Measurements from ENCODE around the gene ACTL7B. TPM values are rescaled to one million over a fixed set of nuclear protein-coding genes. Genes with fewer than 3 reads are reported as not detected.
"Not testable (repeated sequence)": the region's sequence is repeated elsewhere in the genome, so short reads cannot be mapped to it uniquely, and the experiment has no call there.

Gene ACTL7B
- total RNA-seq, result not detected
- polyA plus RNA-seq (ENCODE audit: insufficient read length in 6 of 6), result under 1 TPM in 1 of 6 donors, not detected in 5; 0.07 TPM
- long read RNA-seq, donor 1, result 0 reads
- long read RNA-seq, donor 2, result 0 reads
- long read RNA-seq, donor 3, result 0 reads
- long read RNA-seq, donor 4, result 0 reads
- long read RNA-seq, donor 5, result 0 reads
- long read RNA-seq, donor 6, result 0 reads
- long read RNA-seq, donor 7, result 0 reads
- long read RNA-seq, donor 8, result 0 reads
- long read RNA-seq, donor 9, result 0 reads
- long read RNA-seq, donor 10, result 0 reads
- long read RNA-seq, donor 11, result 0 reads
- long read RNA-seq, donor 12, result 0 reads

DNA sequence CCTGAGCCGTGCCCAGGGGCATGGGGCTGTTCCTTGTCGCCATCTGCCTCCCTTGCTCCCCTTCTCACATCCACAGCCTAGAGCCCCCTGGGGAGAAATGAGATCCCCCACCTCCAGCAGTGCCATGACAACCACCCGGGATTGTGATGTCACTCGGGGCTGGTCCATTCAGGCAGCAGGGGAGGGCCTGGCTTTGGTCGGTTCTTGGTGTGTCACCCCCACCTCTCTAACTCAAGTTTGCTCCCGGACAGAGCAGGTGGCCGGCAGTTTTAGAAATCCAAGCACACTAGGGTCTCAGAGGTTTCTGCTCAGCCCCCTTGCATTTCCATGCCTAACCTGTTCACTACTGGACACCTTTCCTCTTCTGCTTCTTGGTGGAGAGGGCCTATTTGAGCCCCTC, at the start of gene ACTL7B:
Gene ACTL7B (minus strand): TSS at position 99 of the 400 bp plus-strand sequence. CDS start 56 bp downstream, at position 43.
- TF ChIP-seq, protein P1, sequence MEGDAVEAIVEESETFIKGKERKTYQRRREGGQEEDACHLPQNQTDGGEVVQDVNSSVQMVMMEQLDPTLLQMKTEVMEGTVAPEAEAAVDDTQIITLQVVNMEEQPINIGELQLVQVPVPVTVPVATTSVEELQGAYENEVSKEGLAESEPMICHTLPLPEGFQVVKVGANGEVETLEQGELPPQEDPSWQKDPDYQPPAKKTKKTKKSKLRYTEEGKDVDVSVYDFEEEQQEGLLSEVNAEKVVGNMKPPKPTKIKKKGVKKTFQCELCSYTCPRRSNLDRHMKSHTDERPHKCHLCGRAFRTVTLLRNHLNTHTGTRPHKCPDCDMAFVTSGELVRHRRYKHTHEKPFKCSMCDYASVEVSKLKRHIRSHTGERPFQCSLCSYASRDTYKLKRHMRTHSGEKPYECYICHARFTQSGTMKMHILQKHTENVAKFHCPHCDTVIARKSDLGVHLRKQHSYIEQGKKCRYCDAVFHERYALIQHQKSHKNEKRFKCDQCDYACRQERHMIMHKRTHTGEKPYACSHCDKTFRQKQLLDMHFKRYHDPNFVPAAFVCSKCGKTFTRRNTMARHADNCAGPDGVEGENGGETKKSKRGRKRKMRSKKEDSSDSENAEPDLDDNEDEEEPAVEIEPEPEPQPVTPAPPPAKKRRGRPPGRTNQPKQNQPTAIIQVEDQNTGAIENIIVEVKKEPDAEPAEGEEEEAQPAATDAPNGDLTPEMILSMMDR (IDR thresholded peaks at IDR 0.05), result no peak
- peaks cover 0 to 4% of the 10 kb centered on the region in 2 donors for H3K27me3 ChIP-seq
- DNase-seq, result no peak
- no peak within 1 kb of the TSS for H3K4me3 ChIP-seq
- H3K4me1 ChIP-seq, result no peaks in the 10 kb centered on the region
- ATAC-seq, result no peak
- no peaks in the 10 kb centered on the region for H3K9me3 ChIP-seq
- H3K27ac ChIP-seq, result no peak within 1 kb of the TSS
- H3K36me3 ChIP-seq, result no peaks in the 10 kb centered on the region
- intact Hi-C loops (cut with DNase I), result no loop called here

- Histone ChIP-seq H3K9me3 (no peaks in the 10 kb centered on the region), H3K4me1 (no peaks in the 10 kb centered on the region), H3K4me3 (no peak overlapping the region), H3K36me3 (peaks cover 0 to 94% of the 10 kb centered on the region in 2 donors), H3K27ac (no peak overlapping the region), H3K27me3 (no peaks in the 10 kb centered on the region)
- no peak for DNase-seq
- ATAC-seq, result no peak
- intact Hi-C loops (cut with DNase I), result no loop called here
- TF ChIP-seq, protein P1 (IDR thresholded peaks at IDR 0.05), result no peak
These were observed 49.7 kb upstream of the ACTL7B start for GRCh38 chr9:108905494-108905893.

DNA sequence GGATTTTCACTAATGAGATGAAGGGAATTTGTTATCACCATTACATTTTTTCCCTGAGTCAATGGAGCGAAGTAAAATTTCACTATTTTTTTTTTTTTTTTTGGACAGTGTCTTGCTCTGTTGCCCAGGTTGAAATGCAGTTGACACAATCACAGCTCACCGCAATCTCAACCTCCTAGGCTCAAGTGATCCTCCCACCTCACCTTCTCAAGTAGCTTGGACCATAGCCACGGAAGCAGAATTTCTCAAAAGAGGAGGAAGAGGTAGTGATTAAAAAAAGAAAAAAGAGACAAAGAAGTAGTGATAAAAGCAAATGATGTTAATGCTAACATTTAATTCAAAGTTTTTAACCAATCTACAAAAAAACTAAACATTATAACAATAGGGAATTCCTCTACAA, 48.4 kb upstream of the ACTL7B start:
- Histone ChIP-seq H3K27ac (no peak overlapping the region), H3K9me3 (no peaks in the 10 kb centered on the region), H3K36me3 (peaks cover 0 to 95% of the 10 kb centered on the region in 2 donors), H3K4me1 (no peaks in the 10 kb centered on the region), H3K4me3 (no peak overlapping the region), H3K27me3 (no peaks in the 10 kb centered on the region)
- DNase-seq (no peak), ATAC-seq (no peak)
- intact Hi-C loops (cut with DNase I), result no loop called here
- TF ChIP-seq, protein P1 (IDR thresholded peaks at IDR 0.05), result no peak

- Histone ChIP-seq H3K4me3 (no peak overlapping the region), H3K27ac (no peak overlapping the region), H3K4me1 (no peaks in the 10 kb centered on the region), H3K27me3 (no peaks in the 10 kb centered on the region), H3K36me3 (peaks cover 0 to 95% of the 10 kb centered on the region in 2 donors), H3K9me3 (no peaks in the 10 kb centered on the region)
- ATAC-seq (no peak), DNase-seq (no peak)
- intact Hi-C loops (cut with DNase I), result no loop called here
- TF ChIP-seq, protein P1 (IDR thresholded peaks at IDR 0.05), result no peak
These were observed 47.8 kb upstream of the ACTL7B start for GRCh38 chr9:108903420-108904103.

DNA sequence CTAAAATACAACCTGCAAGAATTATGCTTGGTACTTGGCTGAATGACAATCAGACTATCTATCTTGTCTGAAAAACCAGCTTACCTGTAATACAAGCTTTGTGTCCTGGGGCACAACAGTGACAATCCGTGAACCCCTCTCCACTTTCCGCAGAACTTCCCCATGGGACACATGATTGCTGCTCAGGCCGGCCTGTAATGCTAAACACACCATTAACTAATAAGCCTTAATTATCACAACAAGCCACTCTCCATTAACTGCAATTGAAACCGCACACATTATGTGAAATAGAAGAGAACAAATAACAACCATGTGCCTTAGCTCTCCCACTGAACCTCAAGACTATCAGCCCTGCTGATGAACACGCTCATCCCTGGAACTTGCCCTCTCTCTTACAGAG, 44.4 kb upstream of the ACTL7B start:
- peaks cover 0 to 95% of the 10 kb centered on the region in 2 donors for H3K36me3 ChIP-seq
- no peaks in the 10 kb centered on the region for H3K9me3 ChIP-seq
- ATAC-seq, result no peak
- no peak overlapping the region for H3K4me3 ChIP-seq
- no peak overlapping the region for H3K27ac ChIP-seq
- TF ChIP-seq, protein P1 (IDR thresholded peaks at IDR 0.05), result no peak
- H3K4me1 ChIP-seq, result no peaks in the 10 kb centered on the region
- intact Hi-C loops (cut with DNase I), result no loop called here
- H3K27me3 ChIP-seq, result no peaks in the 10 kb centered on the region
- no peak for DNase-seq

DNA sequence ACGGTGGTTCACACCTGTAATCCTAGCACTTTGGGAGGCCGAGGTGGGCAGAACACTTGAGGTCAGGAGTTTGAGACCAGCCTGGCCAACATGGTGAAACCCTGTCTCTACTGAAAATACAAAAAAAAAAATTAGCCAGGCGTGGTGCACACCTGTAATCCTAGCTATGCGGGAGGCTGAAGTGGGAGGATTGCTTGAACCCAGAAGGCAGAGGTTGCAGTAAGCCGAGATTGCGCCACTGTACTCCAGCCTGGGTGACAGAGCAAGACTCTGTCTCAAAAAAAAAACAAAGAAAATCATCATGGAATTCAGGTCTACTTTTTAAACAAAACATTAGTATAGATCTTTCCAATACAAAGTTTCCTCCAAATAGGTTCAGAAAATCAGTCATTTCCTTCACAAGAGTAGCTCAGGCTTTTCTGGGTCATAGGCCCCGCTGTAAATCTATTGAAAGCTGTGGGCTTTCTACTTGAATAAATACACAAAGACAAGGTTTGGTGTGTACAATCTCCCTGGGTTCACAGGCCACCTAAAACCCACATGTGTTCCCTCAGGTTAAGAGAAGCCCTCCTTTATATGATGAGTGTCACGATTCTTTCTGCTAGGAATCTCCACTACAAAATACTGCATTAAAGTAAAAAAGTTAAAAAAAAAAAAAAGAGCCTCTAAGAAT, 43.4 kb upstream of the ACTL7B start:
- H3K36me3 ChIP-seq, result peaks cover 0 to 96% of the 10 kb centered on the region in 2 donors
- DNase-seq; H3K9me3 ChIP-seq; H3K4me1 ChIP-seq; intact Hi-C loops (cut with DNase I); H3K27me3 ChIP-seq; ATAC-seq; H3K4me3 ChIP-seq; H3K27ac ChIP-seq: not testable (repeated sequence)

Data from left lung (tissue), 14 donors.